Mesenteric fat pad (tissue), 1 donor: ENCODE data around the gene GUCY1A2. TPM values are rescaled to one million over a fixed set of nuclear protein-coding genes. Genes with fewer than 3 reads are reported as not detected.
"Not testable (repeated sequence)": the region's sequence is repeated elsewhere in the genome, so short reads cannot be mapped to it uniquely, and the experiment has no call there.

ENCODE experiments used
- DNase-seq: peaks from one replicate; pipeline ENCODE4 v3.0.0-alpha.2; 2020; ENCODE audit warnings: low spot score
- total RNA-seq: library from RNA; stranded (reverse); fragmentation: NEBNext Ultra II Directional; extraction: Animal tissue kit (Norgen Biotek cat#: 25700); gene quantifications from one replicate; pipeline ENCODE4 v1.2.1, GENCODE V29; 2021
- donor health status: DM: yes; HTN: yes; CAD: no.

The GUCY1A2 gene
- total RNA-seq, 1 donor from 2014 or later, result 6.9 TPM

DNA sequence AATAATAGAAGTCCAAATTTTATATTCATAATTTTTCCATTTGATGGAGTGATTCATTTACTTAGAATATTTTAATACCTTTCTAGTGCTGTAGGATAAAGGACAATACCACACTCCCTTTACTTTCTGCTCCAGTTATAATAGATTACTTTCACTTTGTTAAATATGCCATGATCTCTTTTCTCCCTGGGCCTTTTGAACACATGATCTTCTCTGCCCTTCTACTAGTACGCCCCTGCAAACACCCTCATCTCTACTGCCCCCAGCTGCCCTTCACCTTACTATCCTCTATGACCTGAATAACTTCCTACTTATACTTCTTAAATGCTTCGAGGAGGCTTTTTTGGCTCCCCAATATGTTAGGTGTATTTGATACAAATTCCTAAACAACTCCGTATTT lies 177.3 kb downstream of the GUCY1A2 start:
- DNase-seq, result no peak

DNA sequence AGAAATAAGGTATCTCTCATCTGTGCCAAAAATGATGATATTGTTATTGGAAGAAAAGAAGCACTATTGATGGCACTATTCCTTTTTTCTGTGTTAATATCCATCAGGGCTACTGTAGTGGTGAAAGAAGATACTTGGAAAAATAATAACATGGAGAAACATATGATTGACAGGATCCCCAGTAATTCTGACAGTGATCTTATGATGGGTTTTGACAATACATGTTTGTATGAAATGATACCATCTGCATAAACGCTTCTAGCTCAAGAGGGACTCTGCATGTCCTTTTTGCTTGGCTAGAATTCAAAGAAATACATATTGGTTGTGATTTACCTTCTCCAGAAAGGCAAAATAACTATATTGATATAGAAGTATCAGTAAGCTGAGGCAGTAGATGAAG lies 178.1 kb downstream of the GUCY1A2 start:
- DNase-seq, result no peak

DNA sequence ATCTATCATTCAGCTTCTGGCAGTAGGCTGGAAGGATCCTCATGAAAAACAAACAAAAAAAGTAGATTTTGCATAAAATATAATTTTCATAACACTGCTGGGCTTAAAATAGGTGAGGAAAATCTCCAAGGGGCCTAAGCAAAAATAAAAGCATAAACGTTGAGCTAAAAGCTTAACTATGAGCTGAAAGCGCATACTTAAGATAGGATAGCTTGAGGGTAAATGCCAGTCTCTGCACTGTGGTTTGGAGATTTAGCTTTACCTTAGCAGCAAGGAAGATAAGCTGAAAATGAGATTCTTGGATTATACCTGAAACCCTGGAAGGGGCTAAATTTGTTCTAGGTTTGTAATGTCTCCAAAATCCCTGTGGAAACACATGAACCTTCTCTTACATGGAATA lies 183.7 kb downstream of the GUCY1A2 start:
- DNase-seq, result no peak

DNA sequence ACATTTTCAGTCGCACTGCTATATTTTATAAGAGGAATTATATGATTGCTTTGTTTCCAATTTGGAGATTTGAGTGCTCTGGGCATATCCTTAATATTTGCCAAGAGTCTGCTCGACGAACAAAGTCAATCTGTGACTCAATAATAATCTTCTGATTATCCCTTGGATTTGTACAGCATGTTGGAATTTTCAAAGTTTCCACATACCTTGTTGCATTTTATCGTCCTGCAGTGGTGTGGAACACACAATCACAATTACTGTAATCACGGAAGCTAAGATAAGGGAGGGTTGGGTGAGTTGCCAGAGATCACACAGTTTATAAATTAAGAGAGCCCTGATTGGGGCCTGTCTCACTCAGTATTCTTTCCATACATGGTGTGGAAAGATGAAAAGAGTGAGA lies 189.3 kb downstream of the GUCY1A2 start:
- DNase-seq, result no peak

DNA sequence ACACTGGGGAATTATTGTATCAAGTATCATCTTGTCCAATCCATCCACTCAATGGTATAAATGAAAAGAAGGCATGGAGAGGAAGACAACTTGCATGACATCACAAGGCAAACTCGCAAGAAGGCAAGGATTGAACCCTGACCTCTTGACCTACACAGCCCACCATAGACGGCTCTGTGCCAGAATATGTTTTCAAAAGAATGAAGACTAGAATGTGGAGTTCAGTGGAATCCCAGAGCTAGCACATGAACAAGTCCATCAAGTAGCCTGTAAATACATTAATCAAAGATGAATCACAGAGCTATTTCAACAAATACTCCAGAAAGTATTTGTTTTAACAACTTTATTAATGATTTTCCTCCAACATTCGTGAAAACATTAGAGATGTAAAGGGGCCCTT lies 189.7 kb downstream of the GUCY1A2 start:
- no peak for DNase-seq

DNA sequence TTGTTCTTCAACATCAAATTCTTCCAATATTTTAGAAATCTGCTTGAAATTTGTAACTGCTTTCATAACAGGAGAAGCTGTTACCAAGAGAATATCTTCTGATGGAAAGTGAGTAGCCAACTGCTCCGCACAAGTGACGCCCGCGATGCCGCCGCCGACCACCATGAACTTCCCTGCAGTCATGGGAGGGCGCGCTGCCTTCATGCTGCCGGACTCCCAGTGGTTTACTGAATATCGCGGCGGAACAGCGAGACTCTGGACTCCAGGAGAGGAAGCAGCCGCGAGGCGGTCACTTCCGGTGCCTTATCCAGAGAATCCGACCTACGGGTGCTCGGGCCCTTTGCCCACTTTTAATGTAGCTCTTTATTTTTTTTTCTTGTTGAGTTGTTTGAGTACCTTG lies 190.6 kb downstream of the GUCY1A2 start:
- peak; percentile 82 for DNase-seq

DNA sequence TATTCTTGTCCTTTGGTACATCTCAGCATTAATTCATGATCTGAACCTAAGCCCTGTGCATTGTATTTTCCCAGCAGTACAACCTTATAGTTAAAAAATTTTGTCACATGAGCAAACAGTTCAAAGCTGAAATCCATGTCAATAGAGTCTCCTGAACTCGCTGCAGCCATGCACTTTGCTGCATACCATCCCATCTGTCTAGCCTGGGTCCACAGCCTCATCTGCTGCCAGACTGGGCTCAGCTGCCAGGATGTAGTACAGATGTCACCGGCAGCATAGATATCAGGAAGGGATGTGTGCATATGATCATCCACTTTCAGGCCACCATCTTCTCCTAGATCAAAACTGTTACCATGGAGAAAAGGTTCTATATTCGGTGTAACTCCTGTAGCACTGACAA lies 191.7 kb downstream of the GUCY1A2 start:
- not testable (repeated sequence) for DNase-seq

DNA sequence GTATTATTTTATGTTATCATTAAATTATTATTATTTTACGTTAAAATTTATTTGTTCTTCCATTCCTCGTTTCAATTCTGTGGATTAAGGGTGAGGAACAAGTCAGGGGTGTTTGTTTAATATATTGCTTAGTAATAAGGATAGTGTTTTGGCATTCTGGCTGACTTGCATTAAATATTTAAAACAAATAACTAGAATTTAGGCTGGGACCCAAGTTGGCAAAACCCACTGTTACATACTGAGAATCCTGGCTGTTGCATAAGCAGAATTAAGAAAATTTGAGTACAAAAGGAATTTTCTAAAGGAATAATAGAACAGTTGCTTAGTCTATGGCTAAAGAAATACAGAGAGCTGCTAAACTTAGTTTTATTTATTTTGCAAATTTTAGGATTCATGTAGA lies 196.4 kb downstream of the GUCY1A2 start:
- no peak for DNase-seq

DNA sequence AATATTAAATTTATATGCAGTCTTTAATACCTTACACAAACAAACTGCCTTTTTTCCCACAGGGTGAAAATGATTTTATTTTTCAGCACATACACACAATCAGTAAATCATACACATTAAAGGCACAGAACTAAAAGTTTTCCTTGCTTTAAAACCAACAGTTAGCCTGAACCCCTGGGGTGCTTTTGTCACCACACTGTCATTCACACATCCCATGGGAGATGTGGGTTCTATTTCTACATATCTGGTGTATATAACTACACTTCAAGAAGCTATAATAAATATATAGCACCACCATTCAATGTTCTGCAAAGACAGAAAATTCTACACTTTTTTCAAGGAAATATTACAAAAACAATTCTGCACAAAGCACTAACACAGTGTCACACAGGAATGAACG lies 197.0 kb downstream of the GUCY1A2 start:
- no peak for DNase-seq

DNA sequence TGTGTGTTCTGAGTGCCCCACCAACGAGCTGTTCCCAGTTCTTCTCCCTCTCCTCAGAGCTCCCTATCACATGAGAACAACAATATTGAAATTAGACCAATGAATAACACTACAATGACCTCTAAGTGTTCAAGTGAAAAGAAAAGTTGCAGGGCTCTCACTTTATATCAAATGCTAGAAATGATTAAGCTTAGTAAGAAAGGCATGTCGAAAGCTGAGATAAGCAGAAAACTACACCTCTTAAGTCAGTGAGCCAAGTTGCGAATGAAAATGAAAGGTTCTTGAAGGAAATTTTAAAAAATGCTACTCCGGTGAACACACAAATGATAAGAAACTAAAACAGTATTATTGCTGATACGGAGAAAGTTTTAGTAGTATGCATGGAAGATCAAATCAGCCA lies 199.8 kb downstream of the GUCY1A2 start:
- DNase-seq, result no peak

DNA sequence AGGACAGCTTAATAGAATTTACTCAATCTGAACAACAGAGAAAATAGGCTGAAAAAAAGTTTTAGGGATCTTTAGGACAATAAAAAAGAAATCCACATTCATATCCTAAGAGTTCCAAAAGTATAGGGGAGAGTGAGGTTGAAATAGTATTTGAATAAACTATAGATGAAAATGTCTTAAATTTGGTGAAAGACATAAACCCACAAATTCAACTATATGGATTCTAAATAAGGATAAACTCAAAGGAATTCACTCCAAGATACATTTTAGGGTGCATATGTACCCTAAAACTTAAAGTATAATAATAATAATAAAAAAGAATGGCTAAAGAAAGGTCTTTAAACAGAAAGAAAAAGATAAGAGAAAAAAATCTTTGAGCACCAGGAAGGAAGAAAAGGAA lies 203.1 kb downstream of the GUCY1A2 start:
- DNase-seq, result no peak

DNA sequence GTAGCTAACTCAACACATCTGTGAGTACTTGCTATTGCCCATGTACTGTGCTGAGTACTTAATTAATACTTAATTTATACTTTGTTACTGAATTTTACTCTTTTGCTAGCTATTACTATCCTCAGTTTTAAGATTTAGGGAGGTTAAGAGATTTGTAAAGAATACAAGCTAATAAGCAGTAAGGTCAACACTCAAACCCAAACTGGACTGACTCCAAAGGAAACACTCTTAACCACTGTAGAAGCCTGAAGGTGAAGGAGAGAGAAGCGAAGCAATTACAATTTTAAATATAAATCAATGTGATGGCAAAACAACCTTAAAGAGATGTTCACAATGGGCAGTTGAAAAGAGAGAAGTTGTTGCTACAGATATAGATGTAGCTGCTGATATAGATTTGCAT lies 204.5 kb downstream of the GUCY1A2 start:
- no peak for DNase-seq

DNA sequence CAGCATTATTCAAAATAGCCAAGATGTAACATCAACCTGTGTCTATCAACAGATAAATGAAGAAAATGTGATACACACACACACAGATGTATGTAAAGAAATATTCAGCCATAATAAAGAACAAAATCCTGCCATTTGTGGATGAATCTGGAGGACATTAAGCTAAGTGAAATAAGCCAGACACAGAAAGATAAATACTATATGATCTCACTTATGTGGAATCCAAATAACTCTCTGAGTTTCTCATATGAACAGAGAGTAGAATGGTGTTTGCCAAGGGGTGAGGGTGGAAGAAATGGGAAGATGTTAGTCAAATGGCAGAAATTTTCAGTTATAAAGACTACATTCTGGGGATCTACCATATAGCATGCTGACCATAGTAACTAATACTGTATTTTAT lies 224.2 kb downstream of the GUCY1A2 start:
- DNase-seq, result no peak

DNA sequence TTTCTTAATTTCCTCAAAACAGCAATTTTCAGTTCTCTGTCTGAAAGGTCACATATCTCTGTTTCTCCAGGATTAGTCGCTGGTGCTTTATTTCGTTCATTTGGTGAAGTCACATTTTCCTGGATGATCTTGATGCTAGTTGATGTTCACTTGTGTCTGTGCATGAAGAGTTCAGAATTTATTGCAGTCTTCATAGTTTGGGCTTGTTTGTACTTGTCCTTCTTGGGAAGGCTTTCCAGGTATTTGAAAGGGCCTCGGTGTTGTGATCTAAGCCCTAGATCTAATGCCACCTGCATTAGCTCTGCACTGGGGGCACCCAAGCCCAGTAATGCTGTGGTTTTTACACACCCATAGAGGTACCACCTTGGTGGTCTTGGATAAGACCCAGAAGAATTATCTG lies 228.9 kb downstream of the GUCY1A2 start:
- DNase-seq, result no peak

DNA sequence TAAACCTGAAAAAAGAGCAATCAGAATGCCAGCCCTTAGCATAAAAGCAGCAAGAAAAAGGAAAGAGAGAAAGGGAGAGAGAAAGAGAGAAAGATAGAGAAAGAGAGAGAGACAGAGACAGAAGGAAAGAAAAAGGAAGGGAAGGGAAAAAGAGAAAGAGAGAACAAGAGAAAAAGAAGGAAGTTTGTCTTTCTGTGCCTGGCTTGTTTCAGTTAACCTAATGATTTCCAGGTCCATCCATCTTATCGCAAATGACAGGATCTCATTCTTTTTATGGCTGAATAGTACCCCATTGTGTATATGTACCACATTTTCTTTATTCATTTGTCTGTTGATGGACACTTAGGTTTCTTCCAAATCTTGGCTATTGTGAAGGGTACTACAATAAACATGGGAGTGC lies 230.8 kb downstream of the GUCY1A2 start:
- no peak for DNase-seq

DNA sequence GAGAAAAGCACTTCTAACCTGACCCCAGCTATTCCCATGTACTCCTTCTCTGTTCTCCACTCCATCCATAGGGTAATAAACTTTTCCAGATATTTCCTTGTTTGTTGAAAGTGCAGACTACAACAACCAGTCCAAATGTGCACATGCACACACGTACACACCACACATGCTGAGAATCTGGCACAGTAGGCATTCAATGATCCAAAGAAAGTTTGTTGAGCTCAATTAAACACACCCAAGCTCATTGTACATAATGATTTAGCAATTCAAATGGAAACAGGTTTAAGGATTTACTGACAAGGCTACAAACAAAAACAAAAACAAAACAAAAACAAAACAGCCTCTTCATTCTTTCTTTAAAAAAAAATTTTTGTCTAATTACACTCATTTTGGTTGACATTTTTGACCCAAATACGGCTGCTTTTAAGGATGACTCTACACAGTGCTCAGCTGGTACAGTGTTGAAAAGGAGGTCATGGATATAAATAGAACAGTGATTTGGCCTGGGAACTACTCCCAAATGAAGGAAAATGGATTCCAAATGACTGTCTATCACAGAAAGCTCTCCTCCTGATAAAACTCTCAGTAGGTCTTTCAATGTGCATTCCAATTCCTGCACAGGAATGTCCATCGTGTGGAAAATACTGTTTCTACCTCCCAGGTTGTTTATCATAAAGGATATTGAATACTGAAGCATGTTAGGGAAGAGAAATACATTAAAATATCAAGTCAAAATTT lies 232.2 kb downstream of the GUCY1A2 start:
- no peak for DNase-seq

DNA sequence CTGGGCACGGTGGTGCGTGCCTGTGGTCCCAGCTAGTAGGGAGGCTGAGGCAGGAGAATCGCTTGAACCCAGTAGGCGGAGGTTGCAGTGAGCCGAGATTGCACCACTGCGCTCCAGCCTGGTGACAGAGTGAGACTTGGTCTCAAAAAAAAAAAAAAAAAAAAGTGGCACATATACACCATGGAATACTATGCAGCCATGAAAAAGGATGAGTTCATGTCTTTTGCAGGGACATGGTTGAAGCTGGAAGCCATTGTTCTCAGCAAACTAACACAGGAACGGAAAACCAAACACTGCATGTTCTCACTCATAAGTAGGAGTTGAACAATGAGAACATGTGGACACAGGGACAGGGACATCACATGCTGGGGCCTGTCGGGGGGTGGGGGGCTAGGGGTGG lies 241.0 kb downstream of the GUCY1A2 start:
- DNase-seq, result not testable (repeated sequence)

DNA sequence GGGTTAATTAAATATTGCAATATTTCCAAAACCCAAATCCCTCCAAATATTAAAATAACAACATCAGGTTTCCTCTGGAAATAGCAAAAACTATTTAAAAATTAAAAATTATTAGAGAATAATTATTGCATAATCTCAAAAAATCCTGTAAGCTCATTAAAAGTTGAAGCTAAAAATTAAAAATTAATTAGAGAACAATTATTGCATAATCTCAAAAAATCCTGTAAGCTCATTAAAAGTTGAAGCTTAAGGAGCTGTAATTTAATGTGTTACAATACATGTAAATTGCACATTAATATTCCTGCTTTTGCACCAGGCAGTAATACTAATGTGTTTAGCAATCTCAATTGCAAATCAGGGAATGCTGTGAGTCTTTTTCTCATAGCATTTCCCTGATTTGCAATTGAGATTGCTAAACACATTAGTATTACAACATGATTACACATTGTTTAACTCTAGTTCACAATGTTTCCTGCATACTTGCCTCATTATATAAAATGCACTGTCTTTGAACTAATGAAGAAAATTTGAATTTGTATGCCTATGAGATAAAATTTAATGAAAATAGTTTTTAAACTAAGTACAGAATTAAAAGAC lies 247.7 kb downstream of the GUCY1A2 start:
- DNase-seq, result no peak

DNA sequence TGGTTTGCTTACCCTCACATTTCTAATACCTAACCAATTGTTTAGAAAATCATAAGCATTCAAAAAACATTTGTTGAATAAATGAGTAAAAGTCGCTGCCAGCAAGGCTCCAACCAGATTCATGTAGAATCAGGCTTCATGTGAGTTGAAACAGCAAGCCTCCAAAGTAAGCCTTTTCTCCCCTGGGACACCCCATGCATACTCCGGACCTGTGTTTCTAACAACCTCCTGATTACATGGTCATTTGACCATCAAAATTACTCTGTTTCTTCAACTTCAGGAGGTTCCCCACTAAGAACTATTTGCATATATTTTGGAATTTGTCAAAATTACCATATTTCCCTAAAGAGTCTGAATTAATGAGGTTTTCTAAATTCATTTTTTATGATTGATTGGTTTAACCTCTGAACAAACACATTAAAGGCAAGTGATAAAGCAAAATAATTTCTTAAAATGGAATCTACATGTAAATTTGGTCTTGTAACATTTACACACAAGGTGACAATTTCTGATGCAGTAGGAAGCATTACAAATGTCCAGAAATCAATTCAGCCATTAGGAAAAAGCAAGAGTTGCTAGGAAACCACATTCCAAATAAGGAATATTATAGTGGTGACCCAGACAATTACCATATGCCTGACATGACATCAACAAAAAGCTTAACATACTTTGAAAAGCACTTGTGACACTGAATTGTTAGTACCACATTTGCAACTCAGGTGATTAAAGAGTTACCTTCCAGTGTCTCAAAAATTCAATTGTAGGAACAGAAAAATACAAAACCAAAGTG lies 252.6 kb downstream of the GUCY1A2 start:
- no peak for DNase-seq

DNA sequence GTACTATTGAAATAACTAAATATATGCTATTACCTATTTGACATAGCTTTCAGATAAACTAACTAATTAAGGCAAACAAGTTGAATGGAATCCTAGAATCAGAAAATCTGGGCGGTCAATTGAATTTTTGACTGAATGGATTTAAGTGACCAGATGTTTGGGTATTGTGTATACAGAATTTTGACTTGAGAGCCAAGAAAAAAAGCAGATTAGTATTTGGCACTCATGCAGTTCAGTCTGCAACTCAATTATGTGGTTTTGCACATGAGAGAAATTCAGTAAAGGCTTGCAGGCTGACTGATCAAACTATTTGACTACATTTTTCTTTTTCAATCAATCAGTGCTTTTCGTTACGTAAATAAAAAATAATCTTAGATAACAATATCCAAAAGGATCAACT lies 254.8 kb downstream of the GUCY1A2 start:
- no peak for DNase-seq

DNA sequence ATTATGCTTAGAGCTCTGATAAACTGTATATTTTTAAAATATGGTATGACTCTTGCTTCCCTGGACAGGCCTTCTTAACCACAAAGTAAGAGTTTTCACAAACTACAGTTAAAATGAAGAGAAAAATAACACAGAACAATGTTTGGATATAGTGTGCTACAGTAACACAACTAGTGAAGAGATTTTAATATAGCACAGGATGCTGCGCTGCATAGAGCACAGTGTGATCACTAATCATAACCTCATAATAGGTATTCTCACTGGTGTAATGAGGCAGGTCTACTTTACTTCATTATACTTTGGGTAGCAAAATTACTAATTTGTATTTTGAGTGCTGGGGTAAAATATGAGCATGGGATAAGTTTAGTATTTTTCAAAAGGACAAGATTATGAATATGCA lies 256.5 kb downstream of the GUCY1A2 start:
- DNase-seq, result no peak

DNA sequence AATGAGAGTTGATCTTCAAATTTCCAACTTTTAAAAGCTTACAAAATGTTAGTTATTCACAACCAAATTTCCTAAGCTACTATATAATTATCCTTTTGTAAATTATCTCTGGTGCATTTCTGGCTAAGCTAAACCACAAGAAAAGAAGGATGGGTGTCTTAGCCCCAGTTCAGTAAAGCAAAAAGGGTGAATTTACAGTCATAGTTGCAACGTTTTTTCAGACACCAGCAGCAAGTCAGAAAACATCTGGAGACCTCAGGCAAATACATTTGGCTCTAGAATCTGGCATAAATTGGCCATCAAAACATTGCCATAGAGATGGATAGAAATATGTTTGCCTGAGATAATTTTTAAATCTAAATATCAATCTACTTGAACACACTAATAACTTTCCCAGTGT lies 257.0 kb downstream of the GUCY1A2 start:
- no peak for DNase-seq

DNA sequence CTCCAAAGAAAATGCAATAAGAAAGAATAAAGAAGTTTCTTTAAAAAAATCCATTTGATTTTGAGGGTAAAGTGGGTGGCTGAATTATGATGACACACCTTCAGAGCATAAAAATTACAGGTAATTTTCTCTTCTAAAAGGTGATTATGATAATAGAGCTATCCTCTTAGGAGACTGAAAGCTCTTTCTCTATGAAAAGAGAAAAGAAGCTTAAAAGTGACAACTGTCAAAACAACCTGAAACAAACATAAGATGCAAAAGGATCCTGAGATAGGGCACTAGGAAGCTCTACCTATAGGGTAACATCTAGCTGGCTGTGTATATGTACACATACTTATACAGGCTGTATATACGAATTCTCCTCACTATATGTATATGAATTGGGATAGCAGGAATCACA lies 270.2 kb downstream of the GUCY1A2 start:
- no peak for DNase-seq
